HEK293 (cell line): ENCODE measurements around the gene PKNOX2.

Experiments
- ATF2 ChIP-seq: fragments of 450-650 bp; formaldehyde crosslinking; IDR thresholded peaks from 2 replicates; pipeline ENCODE4 v1.5.1; 2016; ENCODE audit warnings: missing biosample characterization, missing genetic modification characterization, low read depth
- CTCF ChIP-seq: fragments of 450-650 bp; formaldehyde crosslinking; IDR thresholded peaks from 2 replicates; pipeline ENCODE4 v1.5.1; 2016; ENCODE audit warnings: missing biosample characterization, missing genetic modification characterization
- KLF10 ChIP-seq: fragments of 450-650 bp; IDR thresholded peaks from 2 replicates; pipeline ENCODE4 v1.5.1; 2018; ENCODE audit warnings: missing biosample characterization, mild to moderate bottlenecking, missing genetic modification characterization
- ZNF23 ChIP-seq: fragments of 450-650 bp; formaldehyde crosslinking; IDR thresholded peaks from 2 replicates; pipeline ENCODE4 v1.5.1; 2016; ENCODE audit warnings: missing biosample characterization, missing genetic modification characterization, borderline replicate concordance
- ZNF510 ChIP-seq: fragments of 450-650 bp; formaldehyde crosslinking; IDR thresholded peaks from 2 replicates; pipeline ENCODE4 v1.5.1; 2018; ENCODE audit warnings: mild to moderate bottlenecking, missing genetic modification characterization, missing biosample characterization; ENCODE audit not compliant: insufficient replicate concordance
- ZNF571 ChIP-seq: fragments of 450-650 bp; formaldehyde crosslinking; IDR thresholded peaks from 2 replicates; pipeline ENCODE4 v1.5.0; 2017; ENCODE audit warnings: missing biosample characterization, missing genetic modification characterization
- ZNF629 ChIP-seq: fragments of 450-650 bp; formaldehyde crosslinking; IDR thresholded peaks from 2 replicates; pipeline ENCODE4 v1.5.1; 2017; ENCODE audit warnings: missing biosample characterization, missing genetic modification characterization

- TF ChIP-seq CTCF (tag by site-specific recombination) (no peak), ZNF629 (tag by site-specific recombination) (no peak), KLF10 (tag by site-specific recombination) (no peak), ZNF571 (tag by site-specific recombination) (no peak), ATF2 (tag by site-specific recombination) (no peak), ZNF23 (no peak), ZNF510 (tag by site-specific recombination) (no peak)
These were observed 53.8 kb downstream of the PKNOX2 start for GRCh38 chr11:125218336-125218735.
